Osteoblast (primary cell): ENCODE results near the gene ZFY. TPM values are rescaled to one million over a fixed set of nuclear protein-coding genes. Genes with fewer than 3 reads are reported as not detected.

Experiments used
- DNase-seq: peaks from one replicate; pipeline ENCODE4 v3.0.0; 2011; ENCODE audit warnings: low spot score, mixed read lengths; ENCODE audit not compliant: insufficient read length; ENCODE audit errors: missing footprints
- H2AFZ ChIP-seq: 2 replicates; pipeline ENCODE4 v1.6.0; 2011; ENCODE audit warnings: mild to moderate bottlenecking, low read length
- H3K27ac ChIP-seq: 2 replicates; pipeline ENCODE4 v1.5.1; 2011; ENCODE audit warnings: mild to moderate bottlenecking, low read depth, low read length, moderate library complexity
- H3K27me3 ChIP-seq: 2 replicates; pipeline ENCODE4 v1.6.0; 2012; ENCODE audit warnings: mild to moderate bottlenecking, control low read depth, inconsistent platforms, low read length, moderate library complexity; ENCODE audit not compliant: insufficient read depth
- H3K36me3 ChIP-seq: 2 replicates; pipeline ENCODE4 v1.5.1; 2011; ENCODE audit warnings: mild to moderate bottlenecking, low read length, control low read depth, moderate library complexity; ENCODE audit not compliant: insufficient read depth
- H3K4me1 ChIP-seq: 2 replicates; pipeline ENCODE4 v1.5.1; 2011; ENCODE audit warnings: mild to moderate bottlenecking, low read length, control low read depth, moderate library complexity; ENCODE audit not compliant: insufficient read depth
- H3K4me2 ChIP-seq: 2 replicates; pipeline ENCODE4 v1.6.0; 2011; ENCODE audit warnings: mild to moderate bottlenecking, low read length; ENCODE audit not compliant: insufficient read depth
- H3K4me3 ChIP-seq: fragments of 200-600 bp; sonication (generic); 3 replicates; pipeline ENCODE4 v1.5.1; 2012; ENCODE audit warnings: mild to moderate bottlenecking, low read length, inconsistent platforms; ENCODE audit not compliant: insufficient read depth
- H3K79me2 ChIP-seq: 2 replicates; pipeline ENCODE4 v1.6.0; 2012; ENCODE audit warnings: mild to moderate bottlenecking, low read length, control low read depth, inconsistent platforms; ENCODE audit not compliant: insufficient read depth
- H3K9me3 ChIP-seq: 2 replicates; pipeline ENCODE4 v1.5.1; 2011; ENCODE audit warnings: low read depth, low read length, control low read depth
- H4K20me1 ChIP-seq: 2 replicates; pipeline ENCODE4 v1.6.0; 2012; ENCODE audit warnings: mild to moderate bottlenecking, low read length, control low read depth; ENCODE audit not compliant: insufficient read depth
- CTCF ChIP-seq: IDR thresholded peaks from 2 replicates; pipeline ENCODE4 v1.5.1; 2011; ENCODE audit warnings: mild to moderate bottlenecking, low read depth, low read length, moderate library complexity; ENCODE audit errors: extremely low read depth
- total RNA-seq: library from RNA; depleted of rRNA; stranded (reverse); fragments of >200 nt; gene quantifications from 2 replicates; pipeline ENCODE4 v1.2.3, GENCODE V29; 2012

The ZFY gene
- 21.7 TPM in 1 of 2 replicates, not detected in the other for total RNA-seq

- H3K36me3 ChIP-seq = no peaks in the 10 kb centered on the region
- H3K4me1 ChIP-seq = no peaks in the 10 kb centered on the region
- no peaks in the 10 kb centered on the region for H3K9me3 ChIP-seq
- TF ChIP-seq CTCF = no peak
- no peaks in the 10 kb centered on the region for H3K27me3 ChIP-seq
- H3K79me2 ChIP-seq = no peaks in the 10 kb centered on the region
- no peak within 1 kb of the TSS for H3K4me3 ChIP-seq
- no peak for DNase-seq
- H4K20me1 ChIP-seq = no peaks in the 10 kb centered on the region
- no peak within 1 kb of the TSS for H3K4me2 ChIP-seq
- no peak within 1 kb of the TSS for H2AFZ ChIP-seq
- no peak within 1 kb of the TSS for H3K27ac ChIP-seq
Observed at GRCh38 chrY:2934861-2935715, at the start of gene ZFY. ZFY (plus strand) TSS chrY:2935381; CDS start chrY:2953937, 18,556 bp downstream.

GRCh38 chrY:2885880-2886279 lies 49.3 kb upstream of the ZFY start:
- no peaks in the 10 kb centered on the region for H3K36me3 ChIP-seq
- no peak overlapping the region for H3K4me3 ChIP-seq
- H2AFZ ChIP-seq = no peak overlapping the region
- H3K79me2 ChIP-seq = no peaks in the 10 kb centered on the region
- no peaks in the 10 kb centered on the region for H3K4me1 ChIP-seq
- no peak overlapping the region for H3K4me2 ChIP-seq
- H3K27ac ChIP-seq = no peak overlapping the region
- no peak for TF ChIP-seq CTCF
- H3K27me3 ChIP-seq = no peaks in the 10 kb centered on the region
- DNase-seq = no peak
- H4K20me1 ChIP-seq = no peaks in the 10 kb centered on the region
- H3K9me3 ChIP-seq = no peaks in the 10 kb centered on the region

- no peak for TF ChIP-seq CTCF
- Histone ChIP-seq H3K9me3 (no peaks in the 10 kb centered on the region), H4K20me1 (no peaks in the 10 kb centered on the region), H3K27ac (no peak overlapping the region), H2AFZ (no peak overlapping the region), H3K79me2 (no peaks in the 10 kb centered on the region), H3K27me3 (no peaks in the 10 kb centered on the region), H3K4me2 (no peak overlapping the region), H3K4me1 (no peaks in the 10 kb centered on the region), H3K4me3 (no peak overlapping the region), H3K36me3 (no peaks in the 10 kb centered on the region)
- no peak for DNase-seq
Observed at GRCh38 chrY:2887386-2887785, 47.8 kb upstream of the ZFY start.

- no peak for TF ChIP-seq CTCF
- DNase-seq = no peak
- Histone ChIP-seq H3K27me3 (no peaks in the 10 kb centered on the region), H2AFZ (no peak overlapping the region), H3K4me1 (no peaks in the 10 kb centered on the region), H3K4me2 (no peak overlapping the region), H3K36me3 (no peaks in the 10 kb centered on the region), H3K27ac (no peak overlapping the region), H3K79me2 (no peaks in the 10 kb centered on the region), H3K4me3 (no peak overlapping the region), H3K9me3 (no peaks in the 10 kb centered on the region), H4K20me1 (no peaks in the 10 kb centered on the region)
Observed at GRCh38 chrY:2887955-2888354, 47.2 kb upstream of the ZFY start.
